GM06990 (cell line): ENCODE measurements around the gene PHACTR3.

ENCODE experiments used
- DNase-seq: peaks from one replicate; pipeline ENCODE4 v3.0.0-alpha.2; 2011; ENCODE audit not compliant: insufficient read length; ENCODE audit errors: extremely low read depth
- H3K27me3 ChIP-seq: replicated peaks from 2 replicates; pipeline ENCODE4 v1.6.0; 2011; ENCODE audit warnings: low read length; ENCODE audit not compliant: control insufficient read depth, insufficient read depth
- H3K36me3 ChIP-seq: 2 replicates; pipeline ENCODE4 v1.5.1; 2011; ENCODE audit warnings: low read length; ENCODE audit not compliant: control insufficient read depth, insufficient read depth
- H3K4me3 ChIP-seq: replicated peaks from 2 replicates; pipeline ENCODE4 v1.5.1; 2011; ENCODE audit warnings: low read depth, mild to moderate bottlenecking, control low read depth, low read length
- TF ChIP-seq, protein P1 (sequence below): IDR thresholded peaks from 2 replicates; pipeline ENCODE4 v1.5.1; 2011; ENCODE audit warnings: low read length, control low read depth, mild to moderate bottlenecking, inconsistent platforms; ENCODE audit not compliant: insufficient read depth, poor library complexity, severe bottlenecking

Gene PHACTR3

DNA sequence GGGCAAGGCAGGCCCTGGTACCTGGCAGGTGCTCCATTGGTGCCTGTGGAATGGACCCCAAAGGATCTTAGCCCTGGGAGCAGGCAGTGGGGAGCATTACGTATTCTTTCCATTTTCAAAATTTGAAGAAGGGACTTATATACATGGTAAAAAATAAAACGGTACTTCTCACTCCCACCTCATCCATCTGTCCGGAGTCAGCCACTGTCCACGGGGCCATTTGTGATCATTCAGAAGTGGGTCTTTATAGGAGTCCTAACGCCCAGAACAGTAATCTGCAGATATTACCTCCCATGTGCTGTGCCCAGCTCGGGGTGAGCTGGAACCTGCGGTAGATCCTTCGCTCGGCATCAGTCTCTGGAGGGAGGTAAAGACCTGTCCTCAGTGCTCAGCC, 218.7 kb downstream of the PHACTR3 start:
- Histone ChIP-seq H3K27me3 (no peaks in the 10 kb centered on the region), H3K36me3 (no peaks in the 10 kb centered on the region), H3K4me3 (no peak overlapping the region)
- no peak for DNase-seq
- TF ChIP-seq, protein P1, sequence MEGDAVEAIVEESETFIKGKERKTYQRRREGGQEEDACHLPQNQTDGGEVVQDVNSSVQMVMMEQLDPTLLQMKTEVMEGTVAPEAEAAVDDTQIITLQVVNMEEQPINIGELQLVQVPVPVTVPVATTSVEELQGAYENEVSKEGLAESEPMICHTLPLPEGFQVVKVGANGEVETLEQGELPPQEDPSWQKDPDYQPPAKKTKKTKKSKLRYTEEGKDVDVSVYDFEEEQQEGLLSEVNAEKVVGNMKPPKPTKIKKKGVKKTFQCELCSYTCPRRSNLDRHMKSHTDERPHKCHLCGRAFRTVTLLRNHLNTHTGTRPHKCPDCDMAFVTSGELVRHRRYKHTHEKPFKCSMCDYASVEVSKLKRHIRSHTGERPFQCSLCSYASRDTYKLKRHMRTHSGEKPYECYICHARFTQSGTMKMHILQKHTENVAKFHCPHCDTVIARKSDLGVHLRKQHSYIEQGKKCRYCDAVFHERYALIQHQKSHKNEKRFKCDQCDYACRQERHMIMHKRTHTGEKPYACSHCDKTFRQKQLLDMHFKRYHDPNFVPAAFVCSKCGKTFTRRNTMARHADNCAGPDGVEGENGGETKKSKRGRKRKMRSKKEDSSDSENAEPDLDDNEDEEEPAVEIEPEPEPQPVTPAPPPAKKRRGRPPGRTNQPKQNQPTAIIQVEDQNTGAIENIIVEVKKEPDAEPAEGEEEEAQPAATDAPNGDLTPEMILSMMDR = no peak

DNA sequence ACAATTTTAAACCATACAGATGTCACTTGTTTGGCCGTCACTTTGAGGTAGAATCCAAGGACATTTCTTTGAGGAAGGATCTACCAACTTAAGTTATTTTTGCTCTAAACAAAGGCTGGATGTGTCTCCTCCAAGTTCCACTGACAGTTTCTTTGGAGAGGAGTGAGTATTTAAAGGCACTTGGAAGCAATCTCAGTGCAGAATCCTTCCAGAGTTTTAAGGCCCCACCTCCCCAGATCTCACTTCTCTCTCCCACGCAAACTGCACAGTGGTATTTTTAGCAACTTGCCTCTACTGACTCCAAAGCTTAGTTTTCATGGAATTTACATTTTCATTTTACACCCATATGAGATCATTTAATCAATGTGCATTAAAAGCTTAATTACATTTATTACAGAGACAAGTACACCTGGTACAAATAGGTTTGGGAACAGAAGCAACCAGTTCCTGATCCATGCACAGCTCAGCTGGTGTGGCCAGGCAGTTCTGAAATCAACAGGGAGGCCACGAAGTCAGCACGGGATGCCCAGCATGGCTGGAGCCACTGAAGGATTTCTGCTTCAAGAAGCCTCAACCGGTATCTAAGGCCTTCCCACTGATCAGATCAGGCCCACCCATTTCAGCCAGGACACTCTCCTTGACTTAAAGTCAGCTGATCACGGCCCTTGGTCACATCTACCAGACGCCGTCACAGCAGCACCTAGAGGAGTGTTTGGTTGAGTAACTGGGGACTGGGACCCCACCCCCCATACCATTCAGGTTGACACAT, 219.3 kb downstream of the PHACTR3 start:
- Histone ChIP-seq H3K27me3 (no peaks in the 10 kb centered on the region), H3K4me3 (no peak overlapping the region), H3K36me3 (no peaks in the 10 kb centered on the region)
- no peak for DNase-seq
- TF ChIP-seq, protein P1 = no peak

DNA sequence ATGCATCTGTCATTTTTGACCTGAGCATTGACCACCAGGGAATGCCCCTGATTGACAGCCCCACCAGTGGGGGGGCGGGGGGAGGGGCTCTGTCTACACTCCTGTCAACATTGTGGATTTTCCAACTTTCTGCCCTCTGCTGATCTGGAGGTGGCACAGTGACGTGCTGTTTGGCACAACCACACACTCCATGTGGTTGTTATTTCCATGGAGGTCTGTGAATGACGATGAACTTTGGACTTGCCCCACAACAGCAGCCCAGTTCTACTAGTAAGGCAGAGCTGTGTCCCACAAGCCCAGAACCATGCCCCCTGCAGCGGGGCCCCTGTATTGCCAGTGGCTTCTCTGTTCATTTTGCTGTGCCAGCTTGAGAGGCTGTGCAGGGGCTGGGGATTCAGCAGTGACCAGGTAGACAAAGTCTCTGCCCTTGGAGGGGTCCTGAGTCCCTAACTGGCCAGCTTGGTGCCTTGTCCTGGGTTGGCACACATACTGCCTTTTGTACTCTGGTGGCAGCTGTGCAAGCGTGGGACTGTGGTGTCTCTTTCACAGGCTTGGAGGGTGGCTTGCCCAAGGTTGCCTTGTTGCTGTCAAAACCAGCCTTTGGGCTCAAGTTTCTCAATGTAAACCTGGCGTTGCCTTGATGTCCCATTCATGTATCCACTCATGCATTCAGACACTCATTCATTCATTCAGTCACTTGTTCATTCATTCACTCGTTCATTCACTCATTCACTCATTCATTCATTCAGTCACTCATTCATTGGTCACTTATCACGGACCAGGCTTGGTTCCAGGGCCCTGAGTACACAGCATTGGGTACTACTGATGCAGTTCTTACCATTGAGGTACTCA, 220.6 kb downstream of the PHACTR3 start:
- Histone ChIP-seq H3K27me3 (peaks cover 2% of the 10 kb centered on the region; the same call in 1 of the 2 replicates), H3K36me3 (no peaks in the 10 kb centered on the region), H3K4me3 (no peak overlapping the region)
- TF ChIP-seq, protein P1 = peak; percentile 3
- DNase-seq = no peak

DNA sequence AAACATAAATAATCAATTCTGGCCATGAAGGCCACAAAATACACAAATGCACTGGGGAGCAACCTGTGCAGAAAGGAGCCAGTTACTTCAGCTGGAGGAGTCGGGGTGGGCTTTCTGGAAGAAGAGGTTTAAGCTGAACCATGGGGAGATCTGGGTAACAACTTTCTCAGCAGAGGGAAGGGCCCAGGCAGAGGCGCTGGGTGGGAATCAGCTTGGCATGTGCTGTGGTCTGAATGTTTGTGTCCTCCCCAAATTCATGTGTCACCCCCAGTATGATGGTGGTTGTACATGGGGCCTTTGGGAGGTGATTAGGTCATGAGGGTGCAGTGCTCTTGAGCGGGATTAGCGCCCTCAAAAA, 221.2 kb downstream of the PHACTR3 start:
- TF ChIP-seq, protein P1 = no peak
- no peak for DNase-seq
- H3K27me3 ChIP-seq = peaks cover 2% of the 10 kb centered on the region; the same call in 1 of the 2 replicates
- no peaks in the 10 kb centered on the region for H3K36me3 ChIP-seq
- no peak overlapping the region for H3K4me3 ChIP-seq

DNA sequence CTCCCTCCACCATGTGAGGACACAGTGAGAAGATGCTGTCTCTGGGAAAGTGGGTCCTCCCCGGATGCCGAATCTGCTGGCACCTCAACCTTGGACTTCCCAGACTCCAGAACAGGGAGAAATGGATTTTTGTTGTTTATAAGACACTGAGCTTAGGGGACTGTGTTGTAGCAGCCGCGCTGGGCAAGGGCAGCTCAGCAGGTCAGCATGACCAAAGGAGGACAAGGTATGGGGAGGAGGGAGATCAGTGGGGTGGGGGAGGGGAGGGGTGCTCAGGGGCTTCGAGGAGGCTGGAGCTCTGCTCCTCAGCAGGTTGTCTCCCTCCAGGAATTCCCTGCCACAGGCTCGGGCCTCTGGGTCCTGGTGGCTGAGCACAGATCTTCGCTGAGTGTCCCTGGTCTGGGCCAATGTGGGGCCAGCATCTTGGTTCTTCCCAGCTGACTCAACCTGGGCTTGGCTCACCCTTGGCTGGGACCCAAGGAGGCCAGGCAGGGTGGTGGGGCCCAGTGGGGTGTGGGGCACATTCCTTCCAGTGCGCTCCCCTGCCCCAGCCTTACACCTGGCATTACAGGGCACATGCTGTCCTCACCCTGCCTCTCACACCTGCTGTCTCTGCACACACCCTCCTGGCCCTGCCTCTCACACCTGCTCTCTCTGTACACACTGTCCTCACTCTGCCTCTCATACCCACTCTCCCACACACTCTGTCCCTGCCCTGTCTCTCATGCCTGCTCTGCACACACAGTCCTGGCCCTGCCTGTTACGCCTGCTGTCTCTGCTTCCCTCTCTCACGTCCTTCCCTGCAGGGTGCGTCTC, 221.8 kb downstream of the PHACTR3 start:
- TF ChIP-seq, protein P1 = no peak
- no peak for DNase-seq
- Histone ChIP-seq H3K27me3 (peaks cover 2% of the 10 kb centered on the region; the same call in 1 of the 2 replicates), H3K4me3 (no peak overlapping the region), H3K36me3 (no peaks in the 10 kb centered on the region)
